Measurements from ENCODE around the gene PLCB2.

DNA sequence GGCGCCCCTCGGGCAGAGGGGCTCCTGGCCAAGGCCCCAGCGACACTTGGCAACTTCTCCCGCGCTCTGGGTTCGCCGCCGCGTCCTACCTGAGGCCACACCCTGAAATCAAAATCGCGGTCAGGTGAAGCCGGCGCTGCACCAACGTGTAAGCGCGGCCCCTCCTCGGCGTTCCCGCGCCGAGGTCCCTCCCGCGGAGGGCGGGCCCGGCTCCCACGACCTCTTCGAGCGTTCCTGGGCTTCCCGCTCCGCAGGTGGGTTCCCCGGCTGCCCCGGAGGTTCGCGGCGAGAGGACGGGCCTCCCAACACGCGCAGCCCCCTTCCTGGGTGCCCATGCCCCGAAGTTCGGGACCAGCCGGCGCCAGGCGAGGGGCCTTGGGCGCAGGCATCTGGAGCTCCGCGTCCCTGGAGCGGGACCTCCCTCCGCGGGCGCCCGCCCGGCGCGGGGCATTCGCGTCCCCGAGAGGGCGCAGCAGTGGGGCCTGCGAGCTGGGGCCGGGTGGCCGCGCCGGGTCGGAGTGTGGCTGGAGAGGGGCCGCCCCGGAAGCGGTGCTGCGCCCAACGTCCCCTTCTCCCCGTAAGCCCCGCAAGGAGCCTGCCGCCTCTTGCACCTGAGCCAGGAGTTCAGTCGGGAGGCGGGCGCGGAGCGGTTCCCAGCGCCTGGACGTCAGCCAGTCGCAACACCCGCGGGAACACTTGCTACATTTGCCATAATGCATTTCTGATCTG lies 55.1 kb downstream of the PLCB2 start:
- TF ChIP-seq CTCF (IDR thresholded peaks at IDR 0.05; ENCODE audit: poor library complexity, severe bottlenecking): no peak
- no peak for TF ChIP-seq EP300 (conservative IDR thresholded peaks at IDR 0.05; ENCODE audit: poor library complexity, severe bottlenecking)
- no peak for TF ChIP-seq RAD21 (conservative IDR thresholded peaks at IDR 0.05)
- TF ChIP-seq, protein P1, sequence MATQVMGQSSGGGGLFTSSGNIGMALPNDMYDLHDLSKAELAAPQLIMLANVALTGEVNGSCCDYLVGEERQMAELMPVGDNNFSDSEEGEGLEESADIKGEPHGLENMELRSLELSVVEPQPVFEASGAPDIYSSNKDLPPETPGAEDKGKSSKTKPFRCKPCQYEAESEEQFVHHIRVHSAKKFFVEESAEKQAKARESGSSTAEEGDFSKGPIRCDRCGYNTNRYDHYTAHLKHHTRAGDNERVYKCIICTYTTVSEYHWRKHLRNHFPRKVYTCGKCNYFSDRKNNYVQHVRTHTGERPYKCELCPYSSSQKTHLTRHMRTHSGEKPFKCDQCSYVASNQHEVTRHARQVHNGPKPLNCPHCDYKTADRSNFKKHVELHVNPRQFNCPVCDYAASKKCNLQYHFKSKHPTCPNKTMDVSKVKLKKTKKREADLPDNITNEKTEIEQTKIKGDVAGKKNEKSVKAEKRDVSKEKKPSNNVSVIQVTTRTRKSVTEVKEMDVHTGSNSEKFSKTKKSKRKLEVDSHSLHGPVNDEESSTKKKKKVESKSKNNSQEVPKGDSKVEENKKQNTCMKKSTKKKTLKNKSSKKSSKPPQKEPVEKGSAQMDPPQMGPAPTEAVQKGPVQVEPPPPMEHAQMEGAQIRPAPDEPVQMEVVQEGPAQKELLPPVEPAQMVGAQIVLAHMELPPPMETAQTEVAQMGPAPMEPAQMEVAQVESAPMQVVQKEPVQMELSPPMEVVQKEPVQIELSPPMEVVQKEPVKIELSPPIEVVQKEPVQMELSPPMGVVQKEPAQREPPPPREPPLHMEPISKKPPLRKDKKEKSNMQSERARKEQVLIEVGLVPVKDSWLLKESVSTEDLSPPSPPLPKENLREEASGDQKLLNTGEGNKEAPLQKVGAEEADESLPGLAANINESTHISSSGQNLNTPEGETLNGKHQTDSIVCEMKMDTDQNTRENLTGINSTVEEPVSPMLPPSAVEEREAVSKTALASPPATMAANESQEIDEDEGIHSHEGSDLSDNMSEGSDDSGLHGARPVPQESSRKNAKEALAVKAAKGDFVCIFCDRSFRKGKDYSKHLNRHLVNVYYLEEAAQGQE (IDR thresholded peaks at IDR 0.05; ENCODE audit: borderline replicate concordance): no peak
